Fibroblast of the aortic adventitia (primary cell): ENCODE results near the gene GRM7. TPM values are rescaled to one million over a fixed set of nuclear protein-coding genes. Genes with fewer than 3 reads are reported as not detected.

Source experiments
- DNase-seq: peaks from one replicate; pipeline ENCODE4 v3.0.0-alpha.2; 2010; ENCODE audit warnings: low read depth
- H3K4me3 ChIP-seq: 2 replicates; pipeline ENCODE4 v1.5.1; 2011; ENCODE audit warnings: low read depth, mild to moderate bottlenecking, control low read depth, low read length, moderate library complexity
- total RNA-seq: library from RNA; depleted of rRNA; stranded (reverse); fragments of >200 nt; gene quantifications from 2 replicates; pipeline ENCODE4 v1.2.3, GENCODE V29; 2012; ENCODE audit warnings: low replicate concordance
- TF ChIP-seq, protein P1 (sequence below): IDR thresholded peaks from 2 replicates; pipeline ENCODE4 v1.5.1; 2011; ENCODE audit warnings: mild to moderate bottlenecking, low read length, control low read depth, inconsistent platforms; ENCODE audit not compliant: insufficient read depth

GRM7 gene
- total RNA-seq, 1 donor = 0.09 TPM

DNA sequence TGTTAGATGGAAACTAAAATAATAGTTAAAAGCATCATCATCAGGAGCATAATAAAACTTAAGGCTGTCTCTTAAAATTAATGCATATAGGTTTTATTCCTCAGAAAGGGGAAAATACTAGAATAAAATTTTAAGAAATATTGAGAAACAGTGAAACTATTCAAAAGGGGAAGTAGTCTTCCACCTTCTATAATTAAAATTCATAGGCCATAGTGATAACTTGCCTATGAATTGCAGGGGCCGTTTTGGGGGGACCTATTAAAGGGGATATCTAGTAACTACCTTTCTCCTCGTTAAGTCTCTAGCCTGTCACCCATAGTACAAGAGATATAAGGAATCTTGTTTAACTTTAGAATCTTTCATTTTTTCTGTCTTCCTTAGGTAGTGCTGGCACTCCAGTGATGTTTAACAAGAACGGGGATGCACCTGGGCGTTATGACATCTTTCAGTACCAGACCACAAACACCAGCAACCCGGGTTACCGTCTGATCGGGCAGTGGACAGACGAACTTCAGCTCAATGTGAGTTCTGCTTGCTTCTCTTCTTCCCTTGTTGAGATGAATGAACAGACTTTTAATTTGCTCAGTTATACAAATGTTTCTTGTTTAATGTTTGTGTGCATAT, 600.4 kb downstream of the GRM7 start:
- DNase-seq = no peak
- TF ChIP-seq, protein P1, sequence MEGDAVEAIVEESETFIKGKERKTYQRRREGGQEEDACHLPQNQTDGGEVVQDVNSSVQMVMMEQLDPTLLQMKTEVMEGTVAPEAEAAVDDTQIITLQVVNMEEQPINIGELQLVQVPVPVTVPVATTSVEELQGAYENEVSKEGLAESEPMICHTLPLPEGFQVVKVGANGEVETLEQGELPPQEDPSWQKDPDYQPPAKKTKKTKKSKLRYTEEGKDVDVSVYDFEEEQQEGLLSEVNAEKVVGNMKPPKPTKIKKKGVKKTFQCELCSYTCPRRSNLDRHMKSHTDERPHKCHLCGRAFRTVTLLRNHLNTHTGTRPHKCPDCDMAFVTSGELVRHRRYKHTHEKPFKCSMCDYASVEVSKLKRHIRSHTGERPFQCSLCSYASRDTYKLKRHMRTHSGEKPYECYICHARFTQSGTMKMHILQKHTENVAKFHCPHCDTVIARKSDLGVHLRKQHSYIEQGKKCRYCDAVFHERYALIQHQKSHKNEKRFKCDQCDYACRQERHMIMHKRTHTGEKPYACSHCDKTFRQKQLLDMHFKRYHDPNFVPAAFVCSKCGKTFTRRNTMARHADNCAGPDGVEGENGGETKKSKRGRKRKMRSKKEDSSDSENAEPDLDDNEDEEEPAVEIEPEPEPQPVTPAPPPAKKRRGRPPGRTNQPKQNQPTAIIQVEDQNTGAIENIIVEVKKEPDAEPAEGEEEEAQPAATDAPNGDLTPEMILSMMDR = no peak

GRCh38 chr3:7469866-7470265, 609.0 kb downstream of the GRM7 start:
- TF ChIP-seq, protein P1 = no peak
- no peak overlapping the region for H3K4me3 ChIP-seq
- no peak for DNase-seq

More for the DNA sequence above, 600.4 kb downstream of the GRM7 start:
- no peak overlapping the region for H3K4me3 ChIP-seq

- peak; percentile 2 for DNase-seq
- TF ChIP-seq, protein P1 = no peak
These were observed 623.7 kb downstream of the GRM7 start for GRCh38 chr3:7484636-7485035.

GRCh38 chr3:7487763-7488162, 626.8 kb downstream of the GRM7 start:
- no peak for DNase-seq
- TF ChIP-seq, protein P1 = no peak
- no peak overlapping the region for H3K4me3 ChIP-seq

More at GRCh38 chr3:7484636-7485035, 623.7 kb downstream of the GRM7 start:
- H3K4me3 ChIP-seq = no peak overlapping the region

- TF ChIP-seq, protein P1 = no peak
- H3K4me3 ChIP-seq = no peak overlapping the region
- DNase-seq = no peak
These were observed 628.5 kb downstream of the GRM7 start for GRCh38 chr3:7489417-7489816.

DNA sequence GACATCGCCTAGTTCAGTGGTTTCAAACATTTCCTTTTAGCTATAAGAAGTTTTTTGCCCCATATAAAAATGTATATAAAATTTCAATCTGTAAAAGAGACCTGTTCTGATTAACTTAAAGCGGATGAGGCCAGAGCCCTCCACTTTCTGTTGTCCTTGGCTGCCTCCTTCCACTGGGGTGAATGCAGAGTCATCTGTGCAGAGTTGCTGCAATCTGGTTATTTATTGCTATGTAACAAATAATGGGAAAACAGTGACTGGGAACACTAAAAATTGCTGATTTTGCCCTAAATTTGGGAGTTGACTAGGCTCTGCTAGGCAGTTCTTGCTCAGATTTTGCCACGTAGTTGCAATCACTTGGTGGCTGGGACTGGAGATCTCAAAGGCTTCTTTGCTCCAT, 637.8 kb downstream of the GRM7 start:
- H3K4me3 ChIP-seq = no peak overlapping the region
- TF ChIP-seq, protein P1 = no peak
- DNase-seq = no peak

- TF ChIP-seq, protein P1 = no peak
These were observed 642.5 kb downstream of the GRM7 start for GRCh38 chr3:7503431-7503830.

More at GRCh38 chr3:7503431-7503830, 642.5 kb downstream of the GRM7 start:
- H3K4me3 ChIP-seq = no peak overlapping the region
- DNase-seq = no peak
